ENCODE measurements around the gene HOXC9. TPM values are rescaled to one million over a fixed set of nuclear protein-coding genes. Genes with fewer than 3 reads are reported as not detected.

Gene HOXC9
- polyA plus RNA-seq, 4 donors: 15.9 to 22.1 (median 19.7) TPM

GRCh38 chr12:53985692-53985993, 14.3 kb upstream of the HOXC9 start:
- DNase-seq (ENCODE audit: low read depth in 4 of 4, low spot score in 3 of 4): no peak

- DNase-seq (ENCODE audit: low read depth in 4 of 4, low spot score in 3 of 4): no peak
These were observed 13.8 kb upstream of the HOXC9 start for GRCh38 chr12:53985994-53986685.

- no peak for DNase-seq (ENCODE audit: low read depth in 4 of 4, low spot score in 3 of 4)
These were observed 13.1 kb upstream of the HOXC9 start for GRCh38 chr12:53986686-53987483.

GRCh38 chr12:53987787-53988230, 12.2 kb upstream of the HOXC9 start:
- no peak for DNase-seq (ENCODE audit: low read depth in 4 of 4, low spot score in 3 of 4)

DNA sequence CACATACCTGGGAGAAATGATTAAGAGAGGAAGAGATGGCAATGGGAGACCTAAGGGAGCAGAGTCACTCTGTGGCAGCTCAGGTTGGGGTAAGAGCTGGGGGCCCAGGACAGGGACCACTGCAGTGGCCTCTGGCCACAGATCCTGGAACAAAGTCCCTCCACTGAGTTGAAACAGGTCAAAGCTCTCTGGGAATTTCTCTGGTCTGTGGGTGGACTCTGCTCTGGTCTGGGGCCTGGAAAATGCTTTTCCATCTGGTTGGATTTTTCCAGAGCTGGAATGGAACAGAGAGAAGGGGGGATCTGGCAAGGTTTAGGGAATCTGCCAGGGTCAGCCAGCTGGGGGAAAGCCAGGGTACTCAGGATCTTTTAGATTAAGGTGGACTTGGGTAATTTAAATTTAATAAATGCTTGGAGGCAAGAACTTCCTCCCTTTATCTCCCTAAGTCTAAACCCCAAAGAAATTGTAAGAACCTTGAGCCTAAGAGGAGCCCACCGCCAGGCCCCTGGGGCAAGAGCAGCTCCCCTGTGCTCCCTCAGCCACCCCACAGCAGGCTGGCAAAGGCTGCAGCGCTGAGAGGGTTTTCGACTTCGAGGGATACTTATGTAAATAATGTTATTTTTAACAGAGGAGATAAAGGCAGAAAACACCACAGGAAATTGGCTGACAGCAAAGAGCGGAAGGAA, 11.3 kb upstream of the HOXC9 start:
- no peak for DNase-seq (ENCODE audit: low read depth in 4 of 4, low spot score in 3 of 4)

DNA sequence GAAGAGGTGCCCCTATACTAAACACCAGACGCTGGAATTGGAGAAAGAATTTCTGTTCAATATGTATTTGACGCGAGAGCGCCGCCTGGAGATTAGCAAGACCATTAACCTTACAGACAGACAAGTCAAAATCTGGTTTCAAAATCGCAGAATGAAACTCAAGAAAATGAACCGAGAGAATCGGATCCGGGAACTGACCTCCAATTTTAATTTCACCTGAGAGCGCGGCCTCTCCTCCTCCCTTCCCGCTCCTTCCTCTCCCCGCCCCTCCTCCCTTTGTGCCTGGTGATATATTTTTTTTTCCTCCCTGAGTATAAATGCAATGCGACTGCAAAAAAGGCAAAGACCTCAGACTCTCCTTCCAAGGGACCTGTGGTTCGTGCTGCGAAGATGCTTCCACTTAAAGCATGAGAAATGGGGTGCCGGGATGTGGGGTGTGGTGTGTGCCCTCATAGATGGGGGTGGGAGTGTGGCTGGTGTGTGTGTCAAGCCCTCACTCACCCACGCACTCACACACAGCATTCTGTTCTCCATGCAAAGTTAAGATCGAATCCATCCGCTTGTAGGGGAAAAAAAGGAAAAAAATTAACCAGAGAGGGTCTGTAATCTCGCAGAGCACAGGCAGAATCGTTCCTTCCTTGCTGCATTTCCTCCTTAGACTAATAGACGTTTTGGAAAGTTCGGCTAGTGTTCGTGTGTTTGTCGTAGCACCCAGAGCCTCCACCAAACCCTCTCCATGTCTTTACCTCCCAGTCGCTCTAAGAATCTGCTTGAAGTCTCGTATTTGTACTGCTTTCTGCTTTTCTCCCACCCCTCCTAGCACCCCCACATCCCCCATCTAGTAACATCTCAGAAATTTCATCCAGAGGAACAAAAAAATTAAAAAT, 10.5 kb upstream of the HOXC9 start:
- DNase-seq (ENCODE audit: low read depth in 4 of 4, low spot score in 3 of 4): no peak

GRCh38 chr12:53990311-53991076, 9.5 kb upstream of the HOXC9 start:
- no peak for DNase-seq (ENCODE audit: low read depth in 4 of 4, low spot score in 3 of 4)

- no peak for DNase-seq (ENCODE audit: low read depth in 4 of 4, low spot score in 3 of 4)
These were observed 8.9 kb upstream of the HOXC9 start for GRCh38 chr12:53991077-53991460.

GRCh38 chr12:53992377-53992889, 7.5 kb upstream of the HOXC9 start:
- no peak for DNase-seq (ENCODE audit: low read depth in 4 of 4, low spot score in 3 of 4)

- no peak for DNase-seq (ENCODE audit: low read depth in 4 of 4, low spot score in 3 of 4)
These were observed 6.6 kb upstream of the HOXC9 start for GRCh38 chr12:53993162-53994008.

DNA sequence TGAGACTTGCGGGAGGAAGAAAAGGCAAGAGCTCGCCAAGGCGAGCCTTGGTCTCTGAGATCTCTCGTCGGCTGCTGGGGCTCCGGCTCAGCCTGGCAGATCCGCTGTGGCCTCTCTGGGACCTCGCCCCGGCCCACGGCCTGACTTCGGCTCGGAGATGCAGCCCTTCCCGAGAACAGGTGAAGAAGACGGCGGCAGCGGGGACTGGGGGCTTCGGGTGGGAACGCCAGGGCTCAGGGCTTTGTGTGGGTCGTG, 6.0 kb upstream of the HOXC9 start:
- no peak for DNase-seq (ENCODE audit: low read depth in 4 of 4, low spot score in 3 of 4)

DNA sequence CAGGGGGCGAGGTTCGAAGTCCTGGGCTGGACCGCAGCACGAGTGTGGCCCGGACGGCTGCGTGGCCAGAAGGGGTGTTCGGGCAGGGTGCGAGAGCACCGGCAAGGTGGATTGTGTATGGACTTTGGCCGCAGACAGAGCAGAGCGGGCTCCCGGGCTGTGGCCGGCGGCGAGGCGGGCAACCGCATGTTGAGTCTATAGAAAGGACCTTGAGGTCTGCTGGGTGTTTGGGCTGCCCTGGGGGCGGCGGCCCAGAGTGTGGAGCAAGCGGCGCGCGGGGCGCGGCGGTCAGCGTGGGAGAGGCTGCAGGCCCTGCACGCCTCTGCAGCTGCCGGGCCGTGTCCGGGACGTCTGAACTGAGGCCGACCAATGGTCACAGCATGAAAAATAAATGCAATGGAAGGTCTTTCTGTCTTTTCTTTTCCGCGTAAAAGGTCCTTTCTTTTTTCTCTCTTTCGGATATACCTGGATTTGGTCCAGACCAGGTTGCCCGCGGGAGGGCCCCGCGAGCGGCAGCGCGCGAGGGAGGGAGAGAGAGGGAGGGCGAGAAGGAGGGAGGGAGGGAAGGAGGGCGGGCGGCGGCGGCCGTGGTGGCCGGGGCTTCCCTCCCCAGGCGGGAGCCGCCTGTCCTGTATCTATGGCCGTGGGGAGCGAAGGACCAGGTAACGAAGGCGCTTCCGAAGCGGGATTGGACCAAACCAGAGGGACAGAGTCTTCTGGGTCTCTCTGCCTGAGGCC, 5.5 kb upstream of the HOXC9 start:
- no peak for DNase-seq (ENCODE audit: low read depth in 4 of 4, low spot score in 3 of 4)

GRCh38 chr12:53995002-53995377, 5.0 kb upstream of the HOXC9 start:
- DNase-seq (ENCODE audit: low read depth in 4 of 4, low spot score in 3 of 4): no peak

DNA sequence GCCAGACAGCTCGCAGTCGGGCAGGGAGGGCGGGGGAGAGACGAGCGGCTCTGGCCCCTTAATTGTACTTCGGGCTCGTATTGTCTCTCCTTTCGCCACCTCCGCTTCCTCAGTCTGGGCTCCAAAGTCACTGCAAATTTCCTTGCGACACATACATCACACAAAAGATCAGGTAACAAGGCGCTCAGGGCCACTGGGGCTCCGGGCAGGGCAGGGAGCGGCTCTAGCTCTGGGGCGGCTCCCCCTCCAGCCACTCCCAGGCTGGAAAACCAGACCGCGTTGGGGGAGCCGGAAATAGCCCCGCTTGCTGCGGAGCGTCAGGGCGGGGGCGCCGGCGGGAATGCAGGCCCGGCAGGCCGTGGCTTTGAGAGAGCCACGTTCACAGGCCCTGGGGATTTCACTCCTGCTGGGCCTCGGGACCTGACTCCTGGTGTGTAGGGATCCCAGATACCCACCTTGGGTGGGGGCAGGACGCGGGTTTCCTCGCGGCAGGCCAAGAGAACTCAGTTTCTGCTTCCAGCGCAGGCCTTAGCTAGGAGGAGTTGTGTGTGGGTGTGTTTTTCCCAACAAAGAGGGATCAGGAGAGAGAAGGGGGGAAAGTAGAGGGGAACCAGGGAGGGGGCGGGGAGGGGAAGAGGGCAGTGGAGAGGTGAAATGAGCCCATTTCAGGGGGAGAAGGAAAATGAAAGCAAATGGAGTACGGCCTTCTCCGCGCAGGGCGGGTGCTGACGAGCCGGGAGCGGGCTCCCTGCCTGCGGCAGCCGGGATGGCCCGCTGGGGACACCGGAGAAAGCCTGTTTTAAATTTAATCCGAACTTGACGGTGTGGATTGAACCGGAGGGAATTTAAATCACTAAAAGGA, 4.4 kb upstream of the HOXC9 start:
- DNase-seq (ENCODE audit: low read depth in 4 of 4, low spot score in 3 of 4): no peak

DNA sequence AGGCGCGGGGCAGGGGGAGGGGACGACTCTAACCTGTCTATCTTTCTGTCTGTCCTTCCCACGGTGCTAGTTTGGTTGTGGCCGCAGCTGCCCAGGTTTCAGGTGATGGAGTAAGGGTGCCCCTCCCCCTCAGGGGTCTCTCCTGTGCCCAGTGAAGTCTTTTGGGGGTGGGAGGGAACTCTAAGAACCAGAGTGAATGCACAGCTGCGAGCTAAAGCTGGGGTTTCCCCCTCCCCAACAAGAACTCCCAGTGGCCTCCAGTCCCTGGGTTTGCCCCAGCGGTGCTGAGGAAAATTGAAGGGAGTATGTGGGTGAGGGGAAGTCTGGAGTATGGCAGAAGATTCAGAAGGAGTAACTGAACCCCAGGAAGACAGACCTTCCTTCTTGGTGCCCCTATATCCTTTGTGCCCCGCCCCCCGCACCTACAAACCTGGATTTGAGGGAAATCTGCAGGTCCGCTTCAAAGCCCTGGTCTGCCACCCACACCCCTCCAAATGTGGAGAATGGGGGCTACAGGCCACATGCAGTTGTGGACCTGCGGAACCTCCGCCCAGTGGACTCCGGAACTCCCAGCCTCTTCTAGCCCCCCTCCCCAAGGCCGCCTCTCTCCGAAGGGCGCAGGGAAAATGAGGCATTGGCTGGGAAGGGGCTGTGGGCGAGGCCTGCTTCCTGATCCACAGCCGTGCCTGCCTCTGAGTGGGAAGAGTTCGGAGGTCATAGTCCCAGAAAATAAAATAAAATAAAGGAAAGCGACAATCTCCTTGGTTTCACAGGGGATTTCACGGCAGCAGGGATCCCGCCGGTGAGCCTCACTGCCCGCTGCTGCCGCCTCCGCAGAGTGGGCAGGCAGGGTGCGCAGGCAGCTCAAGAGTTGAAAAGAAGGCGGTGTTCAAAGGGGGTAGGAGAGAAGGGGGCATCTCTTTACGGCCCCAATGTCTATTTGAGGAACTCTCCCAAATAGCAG, 3.4 kb upstream of the HOXC9 start:
- DNase-seq (ENCODE audit: low read depth in 4 of 4, low spot score in 3 of 4): no peak

All from right renal pelvis (tissue), 4 donors.